H1 (cell line): ENCODE data around the gene CGREF1. TPM values are rescaled to one million over a fixed set of nuclear protein-coding genes. Genes with fewer than 3 reads are reported as not detected.
"Not testable (repeated sequence)": the region's sequence is repeated elsewhere in the genome, so short reads cannot be mapped to it uniquely, and the experiment has no call there.

Experiments used
- CTCF ChIA-PET: fragments of 300-600 bp; sonication (Branson Sonifier 250); formaldehyde crosslinking; loops from one replicate; lab custom pipeline; 2021; ENCODE audit not compliant: partially characterized antibody; lab: Charles Lee
- POLR2A ChIA-PET: fragments of 300-600 bp; sonication (Branson Sonifier 250); formaldehyde crosslinking; loops from one replicate; lab custom pipeline; 2021; ENCODE audit warnings: inconsistent platforms; ENCODE audit not compliant: partially characterized antibody; lab: Charles Lee
- DNase-seq, 2 experiments: peaks; one replicate each; pipeline versions ENCODE4 v3.0.0 to v3.0.0-alpha.2; 2010 to 2022; ENCODE audit warnings: low spot score in 2 of 2, low read depth in 1 of 2, mixed read lengths in 1 of 2
- FAIRE-seq: peaks from 2 replicates; lab custom pipeline; 2011; peaks lifted over from hg19 to GRCh38; lab: Jason Lieb, UNC
- H2AFZ ChIP-seq: 2 replicates; pipeline ENCODE4 v1.8.1; 2012; ENCODE audit warnings: low read length, inconsistent platforms
- H2AK5ac ChIP-seq: 2 replicates; pipeline ENCODE4 v1.6.1; 2013; ENCODE audit warnings: low read depth, low read length
- H2BK120ac ChIP-seq: replicated peaks from 2 replicates; pipeline ENCODE3; 2013; ENCODE audit warnings: low read depth, low read length, inconsistent platforms
- H2BK12ac ChIP-seq: 2 replicates; pipeline ENCODE4 v1.6.1; 2013; ENCODE audit warnings: low read depth, low read length
- H2BK15ac ChIP-seq: 2 replicates; pipeline ENCODE4 v1.6.1; 2013; ENCODE audit warnings: low read length
- H2BK20ac ChIP-seq: 2 replicates; pipeline ENCODE4 v1.6.1; 2013; ENCODE audit warnings: low read length
- H2BK5ac ChIP-seq: 2 replicates; pipeline ENCODE4 v1.6.1; 2013; ENCODE audit warnings: low read depth, low read length
- H3K14ac ChIP-seq: 2 replicates; pipeline ENCODE4 v1.6.1; 2013; ENCODE audit warnings: inconsistent platforms; ENCODE audit not compliant: insufficient read length
- H3K18ac ChIP-seq: 2 replicates; pipeline ENCODE4 v1.6.1; 2013; ENCODE audit warnings: low read length; ENCODE audit errors: extremely low read depth
- H3K23ac ChIP-seq: 2 replicates; pipeline ENCODE4 v1.6.1; 2013; ENCODE audit warnings: inconsistent platforms; ENCODE audit not compliant: insufficient read length
- H3K23me2 ChIP-seq: 2 replicates; pipeline ENCODE4 v1.6.1; 2013; ENCODE audit warnings: low read depth, low read length
- H3K27ac ChIP-seq: 2 replicates; pipeline ENCODE4 v1.6.1; 2011; ENCODE audit warnings: low read depth, low read length, inconsistent platforms
- H3K27me3 ChIP-seq, 4 experiments: replicated peaks in 1 of 4; 1 replicate in 1 of 4; 2 replicates in 3 of 4; pipeline versions ENCODE4 v1.6.1 to v1.8.1; 2011 to 2013; ENCODE audit warnings: low read length in 3 of 4, mild to moderate bottlenecking in 3 of 4, inconsistent platforms in 2 of 4, mixed read lengths in 2 of 4, moderate library complexity in 1 of 4; ENCODE audit not compliant: control insufficient read depth in 3 of 4, insufficient read depth in 3 of 4; ENCODE audit errors: extremely low read depth in 1 of 4
- H3K36me3 ChIP-seq, 4 experiments: 2 replicates each; pipeline versions ENCODE4 v1.6.1 to v1.8.1; 2011 to 2013; ENCODE audit warnings: mild to moderate bottlenecking in 4 of 4, low read length in 3 of 4, moderate library complexity in 2 of 4, control low read depth in 1 of 4, inconsistent platforms in 1 of 4; ENCODE audit not compliant: insufficient read depth in 4 of 4, control insufficient read depth in 2 of 4
- H3K4ac ChIP-seq: replicated peaks from 2 replicates; pipeline ENCODE3; 2013; ENCODE audit warnings: low read length, low read depth, mixed read lengths, inconsistent platforms; ENCODE audit not compliant: insufficient read length
- H3K4me1 ChIP-seq, 4 experiments: replicated peaks in 1 of 4; 1 replicate in 1 of 4; 2 replicates in 3 of 4; pipeline versions ENCODE4 v1.6.1 to v1.8.1; 2011 to 2013; ENCODE audit warnings: low read length in 3 of 4, inconsistent platforms in 2 of 4, mixed read lengths in 1 of 4; ENCODE audit not compliant: insufficient read depth in 4 of 4, control insufficient read depth in 3 of 4
- H3K4me2 ChIP-seq, 2 experiments: 2 replicates each; pipeline versions ENCODE4 v1.6.1 to v1.8.1; 2011 to 2013; ENCODE audit warnings: low read depth in 2 of 2, low read length in 2 of 2, control low read depth in 1 of 2, inconsistent platforms in 1 of 2, mild to moderate bottlenecking in 1 of 2; ENCODE audit not compliant: insufficient read depth in 1 of 2
- H3K4me3 ChIP-seq, 4 experiments: fragments of 200-600, 300-600 bp in 1 of 4; sonication (generic), shearing (Covaris generic), sonication (Bioruptor Twin) in 1 of 4; 2 replicates each; pipeline versions ENCODE4 v1.5.1 to v1.8.1; 2011 to 2016; ENCODE audit warnings: low read length in 4 of 4, low read depth in 3 of 4, control low read depth in 2 of 4, inconsistent platforms in 2 of 4, mild to moderate bottlenecking in 2 of 4, mixed read lengths in 1 of 4, moderate library complexity in 1 of 4; ENCODE audit not compliant: insufficient read depth in 2 of 4; ENCODE audit errors: extremely low read depth in 1 of 4
- H3K56ac ChIP-seq: replicated peaks from 2 replicates; pipeline ENCODE3; 2013; ENCODE audit warnings: low read depth, mild to moderate bottlenecking, mixed read lengths, low read length, inconsistent platforms; ENCODE audit not compliant: insufficient read length
- H3K79me1 ChIP-seq: 2 replicates; pipeline ENCODE4 v1.6.1; 2013; ENCODE audit warnings: low read depth, low read length, control low read depth
- H3K79me2 ChIP-seq, 2 experiments: 2 replicates each; pipeline versions ENCODE4 v1.6.1 to v1.8.1; 2012 to 2013; ENCODE audit warnings: low read length in 2 of 2, mild to moderate bottlenecking in 2 of 2, inconsistent platforms in 1 of 2; ENCODE audit not compliant: insufficient read depth in 2 of 2, control insufficient read depth in 1 of 2
- H3K9ac ChIP-seq, 4 experiments: replicated peaks in 1 of 4; 1 replicate in 1 of 4; 2 replicates in 3 of 4; pipeline versions ENCODE4 v1.6.1 to v1.8.1; 2011 to 2013; ENCODE audit warnings: low read depth in 3 of 4, low read length in 3 of 4, control low read depth in 2 of 4, mild to moderate bottlenecking in 2 of 4, moderate library complexity in 2 of 4, inconsistent platforms in 1 of 4; ENCODE audit errors: extremely low read depth in 1 of 4
- H3K9me3 ChIP-seq, 2 experiments: 2 replicates each; pipeline versions ENCODE4 v1.6.1 to v1.8.1; 2012 to 2013; ENCODE audit warnings: mild to moderate bottlenecking in 2 of 2, moderate library complexity in 2 of 2, control low read depth in 1 of 2, inconsistent platforms in 1 of 2, low read depth in 1 of 2, low read length in 1 of 2, mixed read lengths in 1 of 2; ENCODE audit not compliant: insufficient read depth in 2 of 2
- H4K20me1 ChIP-seq, 2 experiments: replicated peaks in 1 of 2; 2 replicates each; pipeline versions ENCODE3 to v1.8.1; 2011 to 2013; ENCODE audit warnings: inconsistent platforms in 2 of 2, low read length in 2 of 2, mild to moderate bottlenecking in 1 of 2; ENCODE audit not compliant: insufficient read depth in 2 of 2, control insufficient read depth in 1 of 2
- H4K5ac ChIP-seq: 2 replicates; pipeline ENCODE4 v1.6.1; 2013; ENCODE audit warnings: low read length, low read depth, mixed read lengths, inconsistent platforms; ENCODE audit not compliant: insufficient read length
- H4K8ac ChIP-seq: 2 replicates; pipeline ENCODE4 v1.8.0; 2013; ENCODE audit warnings: mild to moderate bottlenecking, moderate library complexity, low read length, inconsistent platforms; ENCODE audit not compliant: insufficient read depth; ENCODE audit errors: extremely low read depth
- H4K91ac ChIP-seq: replicated peaks from 2 replicates; pipeline ENCODE3; 2013; ENCODE audit warnings: low read length, mixed read lengths, inconsistent platforms; ENCODE audit not compliant: insufficient read length
- BCL11A ChIP-seq, 2 experiments: IDR thresholded peaks; one replicate each; pipeline ENCODE4 v1.6.1; 2011; ENCODE audit warnings: low read depth in 2 of 2, low read length in 2 of 2, mild to moderate bottlenecking in 2 of 2
- EGR1 ChIP-seq: IDR thresholded peaks from 2 replicates; pipeline ENCODE4 v1.6.1; 2011; ENCODE audit warnings: low read depth, low read length, borderline replicate concordance
- JUN ChIP-seq: IDR thresholded peaks from 2 replicates; pipeline ENCODE4 v1.6.1; 2011; ENCODE audit warnings: low read depth, mild to moderate bottlenecking, improper control_type of control experiment, low read length
- KDM5A ChIP-seq: fragments of 200-600 bp; IDR thresholded peaks from 2 replicates; pipeline ENCODE4 v1.7.1; 2012; ENCODE audit warnings: mild to moderate bottlenecking, low read length, inconsistent platforms, mixed read lengths
- RNF2 ChIP-seq: fragments of 200-900, 300-1000 bp; sonication (generic); IDR thresholded peaks from 2 replicates; pipeline ENCODE4 v1.7.1; 2016; ENCODE audit warnings: borderline replicate concordance, low read depth, mild to moderate bottlenecking, antibody characterized with exemption, low read length; ENCODE audit not compliant: poor library complexity, severe bottlenecking; ENCODE audit errors: missing control alignments
- TCF12 ChIP-seq: IDR thresholded peaks from 2 replicates; pipeline ENCODE4 v1.6.1; 2011; ENCODE audit warnings: low read depth, mild to moderate bottlenecking, low read length
- WGBS, 2 experiments: shearing (Covaris generic) in 1 of 2; methylation state at CpG; one replicate each; pipeline versions ENCODE4 v1.1.6 to v1.1.7; 2013 to 2015; ENCODE audit warnings: low lambda C conversion rate in 2 of 2, mixed read lengths in 2 of 2, inconsistent platforms in 1 of 2, low coverage in 1 of 2, missing lambda C conversion rate in 1 of 2; ENCODE audit not compliant: insufficient replicate concordance in 2 of 2, insufficient coverage in 1 of 2, insufficient read length in 1 of 2; ENCODE audit errors: extremely low coverage in 1 of 2, missing lambda C conversion rate in 1 of 2; 5-methylcytosine and 5-hydroxymethylcytosine counted together
- polyA plus RNA-seq, 7 experiments: library from polyadenylated mRNA; depleted of rRNA in 3 of 7; stranded (reverse) in 5 of 7; unstranded in 2 of 7; fragments of >200 nt in 5 of 7; fragments of 200-250 nt in 2 of 7; gene quantifications; 1 replicate in 5 of 7; 2 replicates in 1 of 7; 4 replicates in 1 of 7; pipeline versions ENCODE4 v1.2.1 to v1.2.3, GENCODE V29; 2011 to 2013; ENCODE audit warnings: missing spikeins in 2 of 7, mixed read lengths in 2 of 7
- total RNA-seq: library from RNA; stranded (reverse); fragmentation: NEBNext Ultra II Directional; extraction: Animal tissue kit (Norgen Biotek cat#: 25700); gene quantifications from 2 replicates; pipeline ENCODE4 v1.2.1, GENCODE V29; 2021
- TF ChIP-seq, protein P1 (sequence below), 3 experiments: IDR thresholded peaks; 1 replicate in 2 of 3; 2 replicates in 1 of 3; pipeline versions ENCODE4 v1.5.1 to v1.6.1; 2011; ENCODE audit warnings: low read length in 3 of 3, mild to moderate bottlenecking in 3 of 3, inconsistent platforms in 2 of 3, low read depth in 1 of 3, moderate library complexity in 1 of 3; ENCODE audit not compliant: insufficient read depth in 1 of 3; ENCODE audit errors: control extremely low read depth in 1 of 3

CGREF1 gene
- total and polyA plus RNA-seq, 2 of the 8 experiments (the other 6 are each of a cell fraction or from before 2014, with no cell fraction given) = 2.5 to 3.4 TPM

DNA sequence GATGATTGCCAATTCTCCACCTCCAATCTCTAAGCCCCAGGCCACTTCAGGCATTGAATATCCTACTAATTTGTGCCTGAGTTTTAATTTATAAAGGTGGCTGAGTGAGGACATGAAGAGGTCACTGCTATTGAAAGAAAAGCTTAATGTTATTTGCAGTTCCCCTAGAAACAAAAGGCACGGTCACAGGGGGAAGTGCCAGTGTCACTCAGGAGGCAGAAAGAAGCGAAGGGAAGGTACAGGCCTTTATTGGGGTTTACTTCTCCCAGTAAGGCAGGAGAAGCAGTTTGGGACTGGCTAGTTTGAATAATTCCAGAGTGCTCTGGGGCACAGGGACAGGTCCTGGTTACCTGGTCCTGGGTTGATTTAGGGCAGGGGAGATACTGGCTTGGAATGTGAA lies 3.0 kb upstream of the CGREF1 start (continued):
- TF ChIP-seq, protein P1, sequence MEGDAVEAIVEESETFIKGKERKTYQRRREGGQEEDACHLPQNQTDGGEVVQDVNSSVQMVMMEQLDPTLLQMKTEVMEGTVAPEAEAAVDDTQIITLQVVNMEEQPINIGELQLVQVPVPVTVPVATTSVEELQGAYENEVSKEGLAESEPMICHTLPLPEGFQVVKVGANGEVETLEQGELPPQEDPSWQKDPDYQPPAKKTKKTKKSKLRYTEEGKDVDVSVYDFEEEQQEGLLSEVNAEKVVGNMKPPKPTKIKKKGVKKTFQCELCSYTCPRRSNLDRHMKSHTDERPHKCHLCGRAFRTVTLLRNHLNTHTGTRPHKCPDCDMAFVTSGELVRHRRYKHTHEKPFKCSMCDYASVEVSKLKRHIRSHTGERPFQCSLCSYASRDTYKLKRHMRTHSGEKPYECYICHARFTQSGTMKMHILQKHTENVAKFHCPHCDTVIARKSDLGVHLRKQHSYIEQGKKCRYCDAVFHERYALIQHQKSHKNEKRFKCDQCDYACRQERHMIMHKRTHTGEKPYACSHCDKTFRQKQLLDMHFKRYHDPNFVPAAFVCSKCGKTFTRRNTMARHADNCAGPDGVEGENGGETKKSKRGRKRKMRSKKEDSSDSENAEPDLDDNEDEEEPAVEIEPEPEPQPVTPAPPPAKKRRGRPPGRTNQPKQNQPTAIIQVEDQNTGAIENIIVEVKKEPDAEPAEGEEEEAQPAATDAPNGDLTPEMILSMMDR (IDR thresholded peaks at IDR 0.05; ENCODE audit: control extremely low read depth in 1 of 3, insufficient read depth in 1 of 3, low read depth in 1 of 3, low read length in 3 of 3) = no peak
- TF ChIP-seq TCF12 = no peak
- TF ChIP-seq BCL11A (IDR thresholded peaks at IDR 0.05; ENCODE audit: low read depth in 2 of 2, low read length in 2 of 2) = no peak
- no peak for TF ChIP-seq KDM5A
- no peak for TF ChIP-seq RNF2
- TF ChIP-seq JUN = no peak
- no peak for TF ChIP-seq EGR1

GRCh38 chr2:27119330-27119670 lies 372 bp upstream of the CGREF1 start:
- H2AFZ ChIP-seq, H3K18ac ChIP-seq, H4K8ac ChIP-seq, H2BK120ac ChIP-seq, H2BK5ac ChIP-seq, H3K4ac ChIP-seq, DNase-seq, H3K36me3 ChIP-seq, H3K56ac ChIP-seq, H3K79me1 ChIP-seq, FAIRE-seq, H3K14ac ChIP-seq, H3K27ac ChIP-seq, H3K79me2 ChIP-seq, H4K20me1 ChIP-seq, H3K9me3 ChIP-seq: not testable (repeated sequence)
- Histone ChIP-seq H2BK20ac (peak overlapping the region; percentile 18; the same call in 1 of the 2 replicates), H3K23ac (peak overlapping the region; percentile 59), H3K23me2 (peaks cover 15% of the 10 kb centered on the region), H3K4me2 (peak overlapping the region; percentile 94 to 98), H4K5ac (peak overlapping the region; percentile 62), H3K27me3 (peaks cover 8 to 63% (median 45%) of the 10 kb centered on the region in 4 experiments), H2BK12ac (peak overlapping the region; percentile 80; the same call in 1 of the 2 replicates), H2BK15ac (peak overlapping the region; percentile 34), H3K4me1 (peaks cover 0 to 19% (median 12%) of the 10 kb centered on the region in 4 experiments; a peak in 6 of 7 replicates), H2AK5ac (peak overlapping the region; percentile 92), H4K91ac (peak overlapping the region; percentile 40), H3K9ac (peak overlapping the region in 2 of 4 experiments; percentile 33 to 64; a peak in 2 of 7 replicates), H3K4me3 (peak overlapping the region; percentile 40 to 68 (median 52); a peak in 7 of 8 replicates)
- WGBS, 2 experiments = 82% methylated on average over 8 of the region's 8 CpGs; no CpG with 5 or more reads in 1 of the 2 experiments
- CTCF ChIA-PET = interaction anchor here (1.1 to 1.9 kb wide), 3 partner anchors 12 to 17 kb away, joined by 4 to 5 read pairs (median 4); no protein-coding TSS in a partner anchor
- POLR2A ChIA-PET = interaction anchor here (1.3 to 1.5 kb wide), 3 partner anchors 9 to 64 kb away, joined by 3 to 5 read pairs (median 4); partner anchors contain the start of gene PREB
